MV-4-11 (cell line): ENCODE results near the gene ATP13A1.

Experiments used
- DNase-seq: peaks from one replicate; lab custom pipeline; 2025; lab: John Stamatoyannopoulos, UW

Gene ATP13A1

DNA sequence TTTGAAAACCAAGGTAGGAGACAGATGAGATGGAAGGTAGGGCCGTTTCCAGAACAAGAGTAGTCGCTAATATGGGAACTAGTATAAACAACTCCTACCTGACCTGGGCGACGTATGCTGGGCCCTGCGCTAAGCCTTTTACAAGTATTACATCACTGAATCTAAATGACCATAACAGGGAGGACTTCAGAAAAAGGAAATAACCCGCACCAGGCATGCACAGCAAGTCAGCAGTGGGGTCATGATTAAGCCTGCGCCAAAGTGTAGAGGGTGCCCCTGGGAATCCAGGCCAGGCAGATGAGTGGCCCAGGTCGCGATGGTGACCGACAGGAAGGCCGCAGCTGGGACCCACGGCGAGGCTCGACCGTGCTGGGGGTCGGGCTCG is 613 bp downstream of the ATP13A1 start:
- DNase-seq = peak; percentile 70

DNA sequence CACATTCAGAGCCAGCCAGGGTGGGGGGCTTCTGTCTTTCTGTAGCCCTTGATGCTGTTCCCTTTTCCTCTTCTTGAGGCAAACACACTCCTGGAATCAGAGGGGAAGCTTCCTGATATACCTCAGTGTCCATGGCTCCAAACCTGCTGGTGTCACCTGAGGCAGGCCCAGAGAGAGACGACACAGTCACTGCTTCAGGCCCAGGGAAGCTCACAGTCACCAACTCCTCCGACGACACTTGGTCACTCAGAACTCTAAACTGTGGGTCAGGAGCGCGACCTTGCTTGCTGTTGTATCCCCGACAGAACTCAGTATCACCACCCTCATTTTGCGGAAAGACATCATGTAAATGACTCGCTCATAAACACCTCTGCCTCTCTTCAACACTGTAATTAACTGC is 1.1 kb downstream of the ATP13A1 start:
- DNase-seq = no peak

DNA sequence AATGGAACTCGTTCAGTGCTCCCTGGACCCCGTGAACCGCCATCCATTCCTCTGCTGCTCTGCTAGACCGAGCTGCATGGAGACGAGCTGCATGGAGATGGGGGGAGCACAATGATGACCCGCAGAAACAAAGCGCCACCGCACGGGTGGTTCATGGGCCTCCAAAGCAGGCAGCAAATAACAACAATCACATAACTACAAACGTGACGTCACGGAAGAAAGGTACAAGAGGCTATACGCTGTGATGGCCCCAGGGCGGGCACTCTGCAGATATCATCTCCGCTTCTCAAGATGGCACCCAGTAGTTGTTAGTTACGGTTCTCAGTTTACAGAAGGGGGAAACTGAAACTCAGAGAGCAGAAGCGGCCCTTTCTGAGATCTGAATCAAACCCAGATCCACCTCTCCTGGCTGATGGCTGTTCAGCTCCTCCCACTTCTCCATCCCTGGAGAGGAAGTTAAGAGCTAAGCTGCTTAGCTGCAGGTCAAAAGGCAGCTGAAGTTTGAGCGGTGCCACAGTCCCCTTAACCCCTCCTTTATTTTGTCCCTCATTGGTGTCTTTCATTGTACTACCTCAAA is 1.7 kb downstream of the ATP13A1 start:
- peak; percentile 99 for DNase-seq

DNA sequence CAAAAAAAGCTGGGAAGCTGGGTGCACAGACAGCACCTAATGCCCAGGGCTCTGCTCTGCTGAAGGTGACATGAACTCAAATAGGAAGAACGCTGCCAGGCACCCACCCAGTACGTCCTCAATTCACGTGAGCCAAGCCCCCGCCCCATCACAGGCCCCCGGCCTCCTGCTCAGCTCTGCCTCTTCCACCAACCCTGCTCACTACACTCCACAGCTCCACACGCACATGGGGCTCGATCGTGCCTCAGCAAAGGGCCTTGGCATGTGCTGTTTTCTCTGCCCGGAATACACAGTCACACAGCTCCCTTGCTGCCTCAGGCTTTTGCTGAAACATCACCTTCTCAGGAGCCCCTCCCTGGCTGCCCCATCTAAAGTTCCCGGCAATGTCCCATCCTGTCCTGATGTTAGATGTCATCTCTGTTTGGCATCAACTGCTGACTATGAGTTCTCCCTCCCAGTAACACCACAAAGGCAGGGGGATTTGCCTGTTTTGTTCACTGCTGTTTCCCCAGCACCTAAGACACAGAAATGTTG is 2.3 kb downstream of the ATP13A1 start:
- DNase-seq = no peak

DNA sequence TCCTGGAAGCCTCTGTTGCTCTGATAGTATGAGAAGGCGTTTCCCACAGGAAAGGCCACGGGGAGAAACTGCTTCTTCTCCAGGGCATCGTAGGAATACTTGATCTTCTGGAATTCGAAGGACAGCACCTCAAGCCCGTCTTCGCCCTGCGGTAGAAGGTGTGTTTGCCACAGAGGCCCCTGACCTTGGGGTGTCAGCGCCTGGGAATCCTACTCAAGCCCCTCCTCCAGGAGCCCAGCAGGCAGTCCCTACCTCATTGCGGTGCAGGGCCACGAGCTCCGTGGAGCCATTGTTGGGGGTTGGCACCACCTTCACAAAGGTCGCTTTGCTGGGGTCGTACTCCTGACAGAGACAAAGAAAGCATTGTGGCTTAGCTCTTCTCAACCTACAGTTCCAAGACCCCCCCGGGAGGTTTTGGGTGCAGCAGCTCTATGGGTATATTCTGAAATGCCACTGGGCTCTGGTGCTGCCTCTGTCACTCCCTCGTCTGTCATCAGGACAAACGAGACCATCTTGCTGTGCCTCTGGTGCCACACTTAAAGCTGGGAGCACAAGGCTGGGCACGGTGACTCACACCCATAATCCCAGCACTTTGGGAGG is 3.7 kb downstream of the ATP13A1 start:
- no peak for DNase-seq

DNA sequence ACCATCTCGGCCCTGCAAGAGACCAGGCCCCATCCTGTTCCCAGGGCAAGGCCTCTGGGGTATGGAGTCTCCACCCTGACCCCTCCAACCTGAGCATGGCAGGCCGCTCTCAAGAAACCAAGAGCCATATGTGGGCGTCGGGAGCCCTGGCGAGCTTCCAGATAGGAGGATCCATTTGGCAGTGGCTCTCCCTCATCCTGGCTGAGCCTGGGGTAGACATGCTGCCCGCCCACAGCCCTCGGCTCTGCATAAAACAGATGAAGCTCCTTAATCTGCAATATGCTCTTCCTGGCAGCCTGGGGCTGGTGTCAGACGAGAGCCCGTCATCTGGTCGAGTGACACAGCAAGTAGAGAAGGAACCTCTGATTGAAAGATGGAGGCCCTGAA is 6.1 kb downstream of the ATP13A1 start:
- no peak for DNase-seq

DNA sequence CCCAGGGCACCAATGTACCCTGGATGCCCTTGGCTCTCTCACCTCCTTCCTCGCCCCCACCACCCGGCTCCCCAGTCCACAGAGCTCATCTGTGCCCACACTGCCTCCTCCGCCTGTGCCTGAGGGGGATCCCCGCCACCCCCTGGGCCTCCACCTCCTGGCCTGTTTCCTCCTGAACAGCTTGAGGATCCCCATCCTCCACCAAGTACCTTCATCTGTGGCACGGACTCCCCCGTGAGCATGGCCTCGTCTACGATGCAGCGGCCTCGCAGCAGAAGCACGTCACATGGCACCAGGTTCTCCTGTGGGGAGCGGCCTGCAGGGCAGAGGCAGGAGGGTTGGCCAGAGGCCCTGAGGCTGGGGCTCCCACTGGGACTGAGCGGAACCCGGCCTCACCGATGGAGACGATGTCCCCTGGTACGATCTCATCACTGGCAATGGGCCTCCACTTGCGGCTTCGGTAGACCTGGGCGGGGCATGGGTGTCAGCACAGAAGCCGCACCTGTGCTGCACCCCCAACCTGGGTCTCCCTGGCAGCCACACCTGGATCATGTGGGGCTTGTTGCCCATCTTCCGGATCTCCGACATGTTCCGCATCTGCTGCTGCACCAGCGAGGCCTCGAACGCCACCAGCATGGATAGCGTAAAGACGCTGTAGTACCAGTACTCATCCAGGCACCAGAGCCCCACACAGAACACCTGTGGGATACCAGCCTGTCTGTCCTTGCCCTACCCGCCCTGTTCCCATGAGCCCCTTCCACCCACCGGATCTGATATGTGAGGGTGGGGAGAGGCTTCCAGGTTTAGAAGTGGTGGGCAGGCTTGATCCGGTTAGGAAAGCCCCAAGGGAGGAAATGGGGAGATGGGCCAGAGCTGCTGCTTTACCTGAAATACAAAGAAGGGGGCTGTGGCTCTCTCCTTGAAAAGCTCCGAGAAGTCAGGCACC is 6.8 kb downstream of the ATP13A1 start:
- DNase-seq = no peak

DNA sequence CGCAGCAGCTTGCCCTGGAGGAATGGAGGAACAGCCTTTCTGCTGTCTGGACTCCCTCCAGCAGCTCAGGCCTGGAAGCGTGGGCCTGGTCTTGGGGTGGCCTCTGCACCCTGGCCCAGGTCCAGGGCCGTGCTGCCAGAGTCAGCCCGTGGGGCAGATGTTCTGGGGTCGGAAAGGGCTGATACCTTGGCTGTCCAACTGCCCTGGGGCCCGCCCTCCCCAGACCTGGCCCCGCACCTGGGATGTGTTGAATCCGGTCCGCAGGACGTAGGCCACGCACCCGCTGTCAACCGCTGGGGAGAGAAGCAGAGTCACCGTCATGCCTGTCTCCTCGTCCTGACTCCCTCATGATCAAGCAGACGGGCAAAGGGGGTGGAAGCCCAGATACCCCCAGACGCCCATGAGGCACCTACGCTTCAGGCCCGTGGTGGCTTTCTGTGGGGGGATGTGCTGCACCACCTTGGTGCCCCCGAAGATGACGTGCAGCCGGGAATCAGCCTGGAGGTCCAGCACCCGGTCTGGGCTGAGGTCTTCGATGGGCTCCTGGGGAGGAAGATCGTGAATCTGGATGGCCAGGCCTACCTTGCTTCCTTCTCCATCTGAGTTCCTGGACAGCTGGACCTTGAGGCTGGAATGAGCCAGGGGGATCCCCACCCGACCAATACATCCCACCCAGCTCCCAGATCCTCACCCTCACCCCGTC is 7.7 kb downstream of the ATP13A1 start:
- no peak for DNase-seq

DNA sequence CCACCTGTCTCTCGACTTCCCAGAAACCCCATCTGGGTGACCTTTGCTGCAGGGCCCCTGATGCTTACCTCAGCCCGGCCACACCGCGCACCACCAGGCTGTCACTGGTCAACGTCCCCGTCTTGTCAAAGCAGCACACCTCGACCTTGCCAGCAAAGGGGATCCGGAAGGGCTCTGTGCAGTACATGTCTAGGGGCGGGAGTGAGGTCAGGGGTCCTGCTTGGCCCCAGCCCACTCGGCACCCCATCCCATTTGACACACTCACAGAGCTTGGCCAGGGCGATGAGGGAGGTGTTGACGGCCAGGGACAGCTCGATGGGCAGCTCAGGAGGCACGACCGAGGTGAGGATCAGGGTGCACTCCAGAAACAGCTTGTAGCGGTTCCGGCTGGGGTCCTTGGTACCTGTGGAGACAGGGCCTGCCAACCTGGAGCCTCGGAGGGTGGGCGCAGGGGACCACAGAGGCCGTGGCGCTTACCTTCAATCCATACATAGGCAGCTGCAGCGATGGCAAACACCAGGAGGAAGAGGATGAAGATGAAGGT is 8.4 kb downstream of the ATP13A1 start:
- DNase-seq = no peak

DNA sequence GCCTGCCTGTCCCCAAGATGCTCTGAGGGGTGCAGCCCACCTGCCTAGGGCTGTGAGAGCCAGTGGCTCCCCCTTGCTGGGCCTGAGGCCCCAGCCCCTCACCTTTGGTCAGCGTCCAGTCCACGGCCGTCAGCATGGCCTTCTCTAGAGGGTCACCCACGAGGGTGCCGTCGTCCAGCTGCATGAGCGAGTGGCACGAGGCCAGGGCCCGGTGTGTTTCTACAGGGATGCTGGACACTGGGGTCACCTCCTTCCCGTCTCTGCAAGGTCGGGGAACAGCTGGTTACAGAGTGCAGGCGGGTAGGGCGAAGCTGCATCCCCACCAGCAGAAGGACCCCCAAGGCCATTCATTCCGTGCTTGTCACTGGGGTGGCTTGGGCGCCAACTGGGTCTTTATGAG is 9.0 kb downstream of the ATP13A1 start:
- DNase-seq = no peak

DNA sequence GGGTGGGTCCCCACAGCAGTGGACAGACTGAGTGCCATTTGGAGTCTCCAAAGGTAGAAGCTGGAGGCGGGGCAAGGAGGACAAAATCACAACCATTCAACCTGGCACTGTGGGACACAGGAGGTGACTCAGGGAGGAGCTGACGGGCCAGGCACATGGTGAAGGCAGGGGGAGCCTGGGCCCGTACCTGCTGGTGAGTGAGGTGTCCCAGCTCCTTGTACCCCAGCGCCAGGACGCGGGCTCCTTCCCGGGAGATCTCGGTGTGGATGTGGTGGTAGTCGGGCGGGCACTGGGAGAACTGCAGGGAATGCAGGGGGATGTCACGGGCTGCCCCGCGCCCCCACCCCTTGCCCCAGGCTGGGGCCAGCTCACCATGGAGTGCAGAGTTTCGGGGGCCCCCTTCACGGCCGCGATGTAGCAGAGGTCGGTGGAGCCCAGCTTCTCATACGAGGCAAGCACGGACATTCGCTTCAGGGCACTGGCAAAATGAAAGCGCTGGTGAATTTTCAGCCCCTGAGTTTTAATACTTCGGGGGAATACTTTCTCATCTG is 9.8 kb downstream of the ATP13A1 start:
- no peak for DNase-seq

DNA sequence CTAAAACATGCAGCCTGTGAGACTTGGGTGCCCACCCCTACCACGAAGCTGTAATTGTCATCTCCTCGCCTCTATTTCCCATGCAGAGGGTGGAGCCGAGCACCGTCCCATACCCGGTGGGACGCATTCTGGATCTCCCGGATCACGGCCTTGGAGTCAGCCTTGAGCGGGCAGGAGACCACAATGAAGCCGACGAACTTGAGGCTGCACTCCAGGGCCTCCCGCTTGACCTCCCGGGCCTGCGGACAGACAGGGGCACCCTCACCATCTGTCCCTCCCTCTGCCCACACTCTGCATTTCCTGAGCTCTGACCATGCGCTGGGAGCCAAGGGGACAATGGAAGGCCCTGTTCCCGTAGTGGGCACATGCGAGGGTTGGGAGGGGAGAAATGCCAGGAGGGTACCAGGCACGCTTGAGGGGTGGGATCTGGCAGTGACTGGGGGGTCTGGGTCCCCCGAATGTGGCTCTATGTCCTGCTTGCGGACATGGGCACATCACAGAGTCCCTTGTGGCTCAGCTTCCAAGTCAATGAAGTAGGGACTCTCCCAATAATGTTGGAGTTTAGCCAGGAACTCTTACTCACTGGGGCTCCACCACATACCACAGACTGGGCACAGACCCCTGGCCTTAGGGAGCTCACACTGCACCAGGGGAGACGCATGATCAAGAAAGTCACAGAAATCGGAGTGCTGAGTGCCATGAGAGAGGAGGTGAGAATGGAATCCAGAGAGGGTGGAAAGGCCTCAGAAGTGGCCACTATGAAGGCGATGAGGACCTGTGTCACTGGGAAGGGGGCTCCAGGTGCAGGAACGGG is 10.8 kb downstream of the ATP13A1 start:
- DNase-seq = no peak

DNA sequence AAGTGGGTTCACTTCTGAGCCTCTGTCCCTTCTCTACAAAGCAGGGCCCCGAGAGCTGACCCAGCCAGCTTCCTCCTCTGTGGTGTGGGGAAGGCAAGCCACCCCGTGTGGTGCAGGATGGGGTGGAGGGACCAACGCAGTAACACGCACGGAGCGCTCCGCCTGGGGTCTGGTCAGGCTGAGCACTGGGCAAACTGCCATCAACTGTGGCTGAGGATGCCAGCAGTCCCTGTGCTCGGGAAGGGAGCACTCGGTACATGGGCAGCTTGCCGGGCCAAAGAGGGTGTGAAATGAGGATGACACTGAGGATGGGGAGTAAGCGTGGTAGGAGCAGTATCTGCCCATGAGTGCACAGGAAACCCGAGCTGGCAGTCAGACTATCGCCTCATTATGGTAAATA is 12.4 kb downstream of the ATP13A1 start:
- DNase-seq = peak; percentile 33

DNA sequence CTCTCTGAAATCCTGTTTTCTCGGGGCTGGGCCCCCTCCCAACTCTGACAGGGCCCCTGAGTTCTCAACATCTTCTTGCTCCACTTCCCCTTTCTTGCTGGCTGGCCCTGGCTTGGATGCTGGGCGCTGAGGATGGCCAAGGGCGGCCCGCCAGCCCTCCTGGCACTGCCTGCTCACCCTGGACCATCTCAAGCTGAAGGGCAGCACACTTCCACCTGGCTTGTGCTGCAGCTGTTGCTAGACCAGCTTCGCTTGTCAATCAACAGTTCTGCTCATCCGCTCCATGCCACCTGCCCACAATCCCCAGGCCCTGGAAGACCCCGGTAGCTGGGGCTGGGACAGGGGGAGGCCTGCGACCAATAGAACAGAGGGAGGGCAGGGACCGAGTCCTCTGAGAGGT is 13.1 kb downstream of the ATP13A1 start:
- peak; percentile 54 for DNase-seq

DNA sequence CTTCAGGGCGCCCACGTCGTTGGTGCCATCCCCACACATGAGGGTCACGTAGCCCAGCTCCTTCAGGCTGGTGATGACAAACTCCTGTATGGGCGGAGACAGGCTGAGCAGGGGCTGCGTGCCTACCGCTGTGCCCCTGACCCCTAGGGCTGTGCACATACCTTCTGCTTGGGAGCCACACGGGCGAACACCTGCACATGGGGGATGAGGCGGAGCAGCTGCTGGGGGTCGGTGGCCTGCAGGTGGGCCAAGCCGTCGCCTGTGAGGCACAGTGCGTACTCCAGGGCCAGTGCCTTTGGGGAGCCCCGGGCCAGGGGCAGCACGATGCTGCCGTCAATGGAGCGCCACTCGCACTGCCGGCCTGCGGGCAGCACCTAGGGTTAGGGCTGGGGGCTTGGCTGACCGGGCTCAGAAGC is 13.9 kb downstream of the ATP13A1 start:
- no peak for DNase-seq

DNA sequence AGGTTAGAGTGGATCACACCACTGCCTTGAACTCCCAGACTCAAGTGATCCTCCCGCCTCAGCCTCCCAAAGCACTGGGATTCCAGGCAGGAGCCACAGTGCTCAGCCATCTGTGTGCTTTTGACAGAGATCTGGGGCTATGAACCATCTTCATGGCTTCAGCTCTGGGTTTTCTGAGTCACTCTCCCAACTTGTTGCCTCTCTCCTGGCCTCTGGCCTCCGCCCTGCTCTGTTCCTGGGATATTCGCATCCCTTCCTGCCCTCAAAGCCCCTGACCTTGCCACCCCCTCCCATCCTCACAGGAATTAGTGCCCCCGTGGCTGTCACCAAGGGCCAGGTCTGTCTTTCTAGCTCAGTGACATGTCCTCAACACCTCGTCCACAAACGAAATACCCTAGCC is 14.3 kb downstream of the ATP13A1 start:
- DNase-seq = no peak

DNA sequence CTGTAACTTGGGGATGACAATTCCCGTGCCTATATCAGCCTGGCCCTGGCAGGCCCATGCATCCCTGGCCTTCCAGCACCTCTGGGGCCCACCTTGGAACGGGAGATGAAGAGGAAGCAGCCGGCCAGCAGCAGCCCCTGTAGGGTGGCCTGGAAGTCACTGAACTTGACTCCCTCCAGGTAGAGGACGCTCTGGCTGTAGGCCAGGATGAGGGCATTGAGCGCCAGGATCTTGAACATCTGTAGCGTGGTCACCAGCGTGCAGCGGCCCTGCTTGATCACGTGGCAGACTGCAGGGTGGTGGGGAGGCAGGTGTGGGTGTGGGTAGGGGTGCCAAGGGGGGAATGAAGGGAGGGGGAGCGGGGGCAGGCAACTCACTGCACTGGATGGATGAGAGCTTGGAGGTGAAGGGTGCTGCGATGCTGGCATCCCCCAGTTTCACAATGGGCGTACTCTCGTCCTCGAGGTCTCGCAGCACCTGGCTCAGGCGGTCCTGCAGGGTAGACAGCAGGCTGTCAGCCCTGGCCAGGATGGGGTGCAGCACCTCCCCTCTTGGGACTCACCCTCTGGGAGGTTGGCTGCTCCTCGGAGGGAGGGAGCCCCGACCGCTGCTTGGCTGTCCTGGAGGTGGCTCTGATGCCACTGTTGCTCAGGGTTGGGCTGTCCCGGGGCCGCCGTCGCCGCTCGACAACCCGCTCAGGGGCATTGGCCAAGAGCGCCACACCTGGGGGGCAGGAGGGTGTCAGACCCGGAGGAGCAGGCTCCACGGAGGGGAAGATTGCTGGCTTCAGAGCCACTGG is 16.2 kb downstream of the ATP13A1 start:
- DNase-seq = no peak

DNA sequence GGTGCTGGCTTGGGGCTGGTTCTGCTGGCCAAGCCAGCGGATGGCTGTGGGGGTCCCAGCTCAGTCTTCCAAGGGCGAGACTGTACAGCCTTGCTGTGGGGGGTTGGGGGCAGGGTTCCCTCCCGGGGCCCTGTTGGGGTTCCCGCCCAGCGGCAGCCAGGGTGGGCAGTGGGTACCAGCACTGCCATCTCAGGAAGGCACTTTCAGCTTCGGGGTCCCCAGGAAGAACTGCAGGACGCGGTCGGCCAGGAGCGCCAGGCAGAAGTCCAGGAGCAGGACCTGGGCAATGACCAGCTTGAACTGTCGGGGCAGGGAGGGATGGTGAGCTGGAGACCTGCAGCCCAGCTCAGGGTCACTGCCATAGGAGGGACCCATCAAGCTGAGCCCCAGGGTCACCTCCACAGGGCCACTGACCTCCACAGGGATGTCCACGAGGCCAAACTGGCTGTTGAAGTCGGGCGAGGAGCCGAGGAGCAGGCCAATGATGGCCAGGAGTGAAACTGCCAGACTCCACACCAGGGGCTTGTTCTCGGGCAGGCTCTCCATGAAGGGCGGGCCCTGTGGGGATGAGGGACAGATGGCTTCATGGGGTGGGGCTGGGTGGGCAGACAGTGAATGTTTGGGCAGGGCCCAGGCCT is 18.1 kb downstream of the ATP13A1 start:
- DNase-seq = no peak

DNA sequence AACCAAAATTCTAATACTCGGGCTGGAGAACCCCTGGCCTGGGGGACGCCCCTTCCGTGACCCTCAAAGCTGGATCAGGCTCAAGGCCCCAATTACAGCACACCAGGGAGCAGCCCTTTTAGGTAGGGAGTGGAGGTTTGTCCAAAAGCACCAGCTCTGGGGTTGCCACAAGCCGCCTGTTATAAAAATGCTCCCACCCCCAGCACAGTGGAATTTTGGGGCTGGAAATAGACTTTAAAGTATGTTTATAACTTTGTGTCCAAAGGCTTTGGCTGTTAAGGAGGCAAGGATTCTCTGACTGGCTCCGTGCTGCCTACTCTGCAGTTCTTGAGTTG is 19.5 kb downstream of the ATP13A1 start:
- DNase-seq = no peak
